ENCODE results near the gene CALHM3. TPM values are rescaled to one million over a fixed set of nuclear protein-coding genes. Genes with fewer than 3 reads are reported as not detected.
A peak's percentile ranks its signal among the peaks of the same experiment; 100 is the strongest.
"Not testable (repeated sequence)": the region's sequence is repeated elsewhere in the genome, so short reads cannot be mapped to it uniquely, and the experiment has no call there.

The CALHM3 gene
- total and polyA plus RNA-seq, 8 donors, result 0.08 to 1.5 (median 0.17) TPM

- no peaks in the 10 kb centered on the region for H3K36me3 ChIP-seq
- intact Hi-C loops (cut with DNase I), result no loop called here
- H3K4me3 ChIP-seq, result no peak overlapping the region
- H3K27me3 ChIP-seq, result no peaks in the 10 kb centered on the region
- DNase-seq, result peak in 4 of 6 donors; percentile 51 to 82 (median 70)
- peak; percentile 26 to 70 (median 54) for ATAC-seq
- H3K27ac ChIP-seq, result peak overlapping the region; percentile 8 to 82 (median 56)
- no peaks in the 10 kb centered on the region for H3K9me3 ChIP-seq
- 51 to 53% methylated on average over 10 of the region's 10 CpGs for WGBS, 2 donors
- no peak for TF ChIP-seq CTCF (IDR thresholded peaks at IDR 0.05)
- no peak for FAIRE-seq
- H3K4me1 ChIP-seq, result peaks cover 17 to 23% (median 18%) of the 10 kb centered on the region in 3 donors
These were observed 28.5 kb upstream of the CALHM3 start for GRCh38 chr10:103507235-103508191.

DNA sequence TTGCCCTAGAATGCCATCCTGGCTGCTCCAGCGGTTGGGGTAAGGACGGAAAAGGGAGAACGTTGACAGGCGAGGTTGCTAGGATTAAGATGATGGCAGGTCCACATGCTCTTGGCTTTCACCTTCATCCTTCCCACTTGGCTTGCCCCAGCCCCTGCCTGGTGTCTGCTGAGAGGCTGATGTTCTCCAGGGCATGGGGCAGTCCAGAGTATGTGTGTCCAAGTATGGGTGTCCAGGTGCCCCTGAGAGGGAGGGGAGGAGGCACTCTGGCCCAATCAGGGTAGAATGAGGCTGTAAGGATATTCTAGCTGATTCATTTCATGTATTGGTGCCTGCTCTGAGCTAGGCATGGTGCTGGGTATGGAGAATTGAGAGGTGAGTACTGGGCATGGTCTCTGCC lies 27.0 kb upstream of the CALHM3 start:
- no peak overlapping the region for H3K4me3 ChIP-seq
- no peaks in the 10 kb centered on the region for H3K27me3 ChIP-seq
- no peak for TF ChIP-seq CTCF (IDR thresholded peaks at IDR 0.05)
- WGBS, 2 donors, result 86 to 92% methylated on average over 4 of the region's 4 CpGs
- no peak for ATAC-seq
- H3K27ac ChIP-seq, result peak overlapping the region; percentile 35 to 82 (median 56)
- no peaks in the 10 kb centered on the region for H3K9me3 ChIP-seq
- H3K36me3 ChIP-seq, result no peaks in the 10 kb centered on the region
- intact Hi-C loops (cut with DNase I), result no loop called here
- no peak for DNase-seq
- no peak for FAIRE-seq
- peaks cover 9 to 15% (median 11%) of the 10 kb centered on the region in 3 donors for H3K4me1 ChIP-seq

DNA sequence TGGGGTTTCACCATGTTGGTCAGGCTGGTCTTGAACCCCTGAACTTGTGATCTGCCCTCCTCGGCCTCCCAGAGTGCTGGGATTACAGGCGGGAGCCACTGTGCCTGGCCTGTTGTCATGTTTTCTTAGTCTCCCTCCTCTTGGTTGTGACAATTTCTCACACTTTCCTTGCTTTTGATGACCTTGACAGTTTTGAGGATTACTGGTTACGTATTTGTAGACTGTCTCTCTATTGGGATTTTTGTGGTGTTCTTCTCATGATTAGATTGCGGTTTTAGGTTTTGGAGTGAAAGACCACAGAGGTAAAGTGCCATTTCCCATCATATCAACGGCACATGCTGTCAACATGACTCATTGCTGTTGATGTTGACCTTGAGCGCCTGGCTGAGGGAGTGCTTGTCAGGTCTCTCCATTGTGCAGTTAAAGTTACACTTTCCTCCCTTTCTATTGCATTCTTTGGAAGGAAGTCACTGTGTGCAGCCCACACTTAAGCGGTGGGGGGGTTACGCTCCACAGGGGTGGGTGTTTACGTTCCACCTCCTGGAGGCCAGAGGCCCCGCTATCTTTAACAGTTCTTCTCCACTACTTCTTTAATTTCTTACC lies 25.2 kb upstream of the CALHM3 start:
- intact Hi-C loops (cut with DNase I), result no loop called here
- H3K27ac ChIP-seq, result peak overlapping the region in 3 of 4 donors; percentile 24 to 82 (median 67)
- no peaks in the 10 kb centered on the region for H3K9me3 ChIP-seq
- H3K27me3 ChIP-seq, result no peaks in the 10 kb centered on the region
- H3K4me3 ChIP-seq, result no peak overlapping the region
- ATAC-seq (peak; percentile 57 to 79 (median 74)), DNase-seq (peak; percentile 46 to 70 (median 56)), FAIRE-seq (no peak)
- WGBS, 2 donors, result 26 to 27% methylated on average over 10 of the region's 10 CpGs
- TF ChIP-seq CTCF (IDR thresholded peaks at IDR 0.05), result no peak
- H3K36me3 ChIP-seq, result no peaks in the 10 kb centered on the region
- H3K4me1 ChIP-seq, result peaks cover 9 to 15% (median 11%) of the 10 kb centered on the region in 3 donors

GRCh38 chr10:103503777-103504176 lies 24.7 kb upstream of the CALHM3 start:
- H3K9me3 ChIP-seq; H3K36me3 ChIP-seq; intact Hi-C loops (cut with DNase I); H3K4me3 ChIP-seq; H3K27me3 ChIP-seq; ATAC-seq; FAIRE-seq: not testable (repeated sequence)
- 81 to 86% methylated on average over 6 of the region's 6 CpGs for WGBS, 2 donors
- Histone ChIP-seq H3K4me1 (peaks cover 9 to 15% (median 11%) of the 10 kb centered on the region in 3 donors), H3K27ac (peak overlapping the region in 3 of 4 donors; percentile 24 to 82 (median 67))
- DNase-seq, result peak in 1 of 6 donors; percentile 6

- Histone ChIP-seq H3K27me3 (no peaks in the 10 kb centered on the region), H3K9me3 (no peaks in the 10 kb centered on the region), H3K27ac (peak overlapping the region in 2 of 4 donors; percentile 67 to 82), H3K4me1 (peaks cover 9 to 15% (median 11%) of the 10 kb centered on the region in 3 donors), H3K36me3 (no peaks in the 10 kb centered on the region), H3K4me3 (no peak overlapping the region)
- ATAC-seq (no peak), FAIRE-seq (no peak), DNase-seq (peak in 3 of 6 donors; percentile 10 to 41 (median 29))
- 70 to 77% methylated on average over 12 to 13 of the region's 13 CpGs for WGBS, 2 donors
- no peak for TF ChIP-seq CTCF (IDR thresholded peaks at IDR 0.05)
- intact Hi-C loops (cut with DNase I), result no loop called here
These were observed 24.0 kb upstream of the CALHM3 start for GRCh38 chr10:103502849-103503660.
